ENCODE data around the gene NF2.

NF2 gene

GRCh38 chr22:29668673-29669072 lies 65.2 kb downstream of the NF2 start:
- Histone ChIP-seq H3K27me3 (ENCODE audit: control insufficient read depth, insufficient read depth, low read length) (no peaks in the 10 kb centered on the region), H3K4me3 (ENCODE audit: low read depth, low read length) (no peak overlapping the region), H3K9me3 (ENCODE audit: control insufficient read depth, insufficient read depth, low read length) (no peaks in the 10 kb centered on the region), H3K4me1 (ENCODE audit: control insufficient read depth, insufficient read depth, low read length) (no peaks in the 10 kb centered on the region), H3K9ac (ENCODE audit: low read depth, low read length) (no peak overlapping the region), H3K27ac (ENCODE audit: low read depth, low read length) (no peak overlapping the region), H3K36me3 (ENCODE audit: control insufficient read depth, insufficient read depth, low read length) (peaks cover 54% of the 10 kb centered on the region)

- peaks cover 62% of the 10 kb centered on the region for H3K36me3 ChIP-seq (ENCODE audit: control insufficient read depth, insufficient read depth, low read length)
- no peak overlapping the region for H3K4me3 ChIP-seq (ENCODE audit: low read depth, low read length)
- no peak overlapping the region for H3K27ac ChIP-seq (ENCODE audit: low read depth, low read length)
- no peaks in the 10 kb centered on the region for H3K27me3 ChIP-seq (ENCODE audit: control insufficient read depth, insufficient read depth, low read length)
- no peaks in the 10 kb centered on the region for H3K4me1 ChIP-seq (ENCODE audit: control insufficient read depth, insufficient read depth, low read length)
- no peak overlapping the region for H3K9ac ChIP-seq (ENCODE audit: low read depth, low read length)
- H3K9me3 ChIP-seq (ENCODE audit: control insufficient read depth, insufficient read depth, low read length) = no peaks in the 10 kb centered on the region
These were observed 67.2 kb downstream of the NF2 start for GRCh38 chr22:29670626-29671025.

GRCh38 chr22:29673361-29674066 lies 70.1 kb downstream of the NF2 start:
- H3K9ac ChIP-seq (ENCODE audit: low read depth, low read length) = no peak overlapping the region
- no peaks in the 10 kb centered on the region for H3K27me3 ChIP-seq (ENCODE audit: control insufficient read depth, insufficient read depth, low read length)
- peaks cover 80% of the 10 kb centered on the region for H3K36me3 ChIP-seq (ENCODE audit: control insufficient read depth, insufficient read depth, low read length)
- H3K9me3 ChIP-seq (ENCODE audit: control insufficient read depth, insufficient read depth, low read length) = no peaks in the 10 kb centered on the region
- no peaks in the 10 kb centered on the region for H3K4me1 ChIP-seq (ENCODE audit: control insufficient read depth, insufficient read depth, low read length)
- H3K4me3 ChIP-seq (ENCODE audit: low read depth, low read length) = no peak overlapping the region
- H3K27ac ChIP-seq (ENCODE audit: low read depth, low read length) = no peak overlapping the region

- no peaks in the 10 kb centered on the region for H3K4me1 ChIP-seq (ENCODE audit: control insufficient read depth, insufficient read depth, low read length)
- no peaks in the 10 kb centered on the region for H3K27me3 ChIP-seq (ENCODE audit: control insufficient read depth, insufficient read depth, low read length)
- H3K9ac ChIP-seq (ENCODE audit: low read depth, low read length) = no peak overlapping the region; the same call in 1 of the 2 replicates
- no peak overlapping the region for H3K4me3 ChIP-seq (ENCODE audit: low read depth, low read length)
- no peak overlapping the region for H3K27ac ChIP-seq (ENCODE audit: low read depth, low read length)
- no peaks in the 10 kb centered on the region for H3K9me3 ChIP-seq (ENCODE audit: control insufficient read depth, insufficient read depth, low read length)
- H3K36me3 ChIP-seq (ENCODE audit: control insufficient read depth, insufficient read depth, low read length) = peaks cover 80% of the 10 kb centered on the region
These were observed 70.7 kb downstream of the NF2 start for GRCh38 chr22:29674121-29674520.

- H3K27ac ChIP-seq (ENCODE audit: low read depth, low read length) = no peak overlapping the region
- H3K36me3 ChIP-seq (ENCODE audit: control insufficient read depth, insufficient read depth, low read length) = peaks cover 91% of the 10 kb centered on the region
- no peaks in the 10 kb centered on the region for H3K4me1 ChIP-seq (ENCODE audit: control insufficient read depth, insufficient read depth, low read length)
- no peak overlapping the region for H3K9ac ChIP-seq (ENCODE audit: low read depth, low read length)
- H3K27me3 ChIP-seq (ENCODE audit: control insufficient read depth, insufficient read depth, low read length) = no peaks in the 10 kb centered on the region
- H3K9me3 ChIP-seq (ENCODE audit: control insufficient read depth, insufficient read depth, low read length) = no peaks in the 10 kb centered on the region
- H3K4me3 ChIP-seq (ENCODE audit: low read depth, low read length) = no peak overlapping the region
These were observed 75.9 kb downstream of the NF2 start for GRCh38 chr22:29679316-29679715.

GRCh38 chr22:29683536-29683935 lies 80.1 kb downstream of the NF2 start:
- no peaks in the 10 kb centered on the region for H3K27me3 ChIP-seq (ENCODE audit: control insufficient read depth, insufficient read depth, low read length)
- no peak overlapping the region for H3K9ac ChIP-seq (ENCODE audit: low read depth, low read length)
- no peaks in the 10 kb centered on the region for H3K9me3 ChIP-seq (ENCODE audit: control insufficient read depth, insufficient read depth, low read length)
- no peak overlapping the region for H3K27ac ChIP-seq (ENCODE audit: low read depth, low read length)
- H3K36me3 ChIP-seq (ENCODE audit: control insufficient read depth, insufficient read depth, low read length) = peaks cover 66% of the 10 kb centered on the region
- H3K4me1 ChIP-seq (ENCODE audit: control insufficient read depth, insufficient read depth, low read length) = peaks cover 4% of the 10 kb centered on the region; the same call in 1 of the 2 replicates
- H3K4me3 ChIP-seq (ENCODE audit: low read depth, low read length) = no peak overlapping the region

- Histone ChIP-seq H3K4me3 (ENCODE audit: low read depth, low read length) (no peak overlapping the region), H3K36me3 (ENCODE audit: control insufficient read depth, insufficient read depth, low read length) (peaks cover 59% of the 10 kb centered on the region), H3K9me3 (ENCODE audit: control insufficient read depth, insufficient read depth, low read length) (no peaks in the 10 kb centered on the region), H3K9ac (ENCODE audit: low read depth, low read length) (no peak overlapping the region), H3K27ac (ENCODE audit: low read depth, low read length) (no peak overlapping the region), H3K27me3 (ENCODE audit: control insufficient read depth, insufficient read depth, low read length) (no peaks in the 10 kb centered on the region), H3K4me1 (ENCODE audit: control insufficient read depth, insufficient read depth, low read length) (peaks cover 8% of the 10 kb centered on the region)
These were observed 80.8 kb downstream of the NF2 start for GRCh38 chr22:29684244-29684643.

GRCh38 chr22:29689206-29689879 lies 85.9 kb downstream of the NF2 start:
- Histone ChIP-seq H3K27me3 (ENCODE audit: control insufficient read depth, insufficient read depth, low read length) (no peaks in the 10 kb centered on the region), H3K36me3 (ENCODE audit: control insufficient read depth, insufficient read depth, low read length) (peaks cover 15% of the 10 kb centered on the region; the same call in 1 of the 2 replicates), H3K9me3 (ENCODE audit: control insufficient read depth, insufficient read depth, low read length) (no peaks in the 10 kb centered on the region), H3K27ac (ENCODE audit: low read depth, low read length) (peak overlapping the region; percentile 6), H3K9ac (ENCODE audit: low read depth, low read length) (no peak overlapping the region), H3K4me3 (ENCODE audit: low read depth, low read length) (no peak overlapping the region), H3K4me1 (ENCODE audit: control insufficient read depth, insufficient read depth, low read length) (peaks cover 47% of the 10 kb centered on the region)

GRCh38 chr22:29689880-29690213 lies 86.4 kb downstream of the NF2 start:
- Histone ChIP-seq H3K27me3 (ENCODE audit: control insufficient read depth, insufficient read depth, low read length) (no peaks in the 10 kb centered on the region), H3K27ac (ENCODE audit: low read depth, low read length) (peak overlapping the region; percentile 6), H3K9me3 (ENCODE audit: control insufficient read depth, insufficient read depth, low read length) (no peaks in the 10 kb centered on the region), H3K4me3 (ENCODE audit: low read depth, low read length) (no peak overlapping the region), H3K36me3 (ENCODE audit: control insufficient read depth, insufficient read depth, low read length) (peaks cover 10% of the 10 kb centered on the region; the same call in 1 of the 2 replicates), H3K4me1 (ENCODE audit: control insufficient read depth, insufficient read depth, low read length) (peaks cover 47% of the 10 kb centered on the region), H3K9ac (ENCODE audit: low read depth, low read length) (no peak overlapping the region)

- no peak overlapping the region for H3K9ac ChIP-seq (ENCODE audit: low read depth, low read length)
- H3K27ac ChIP-seq (ENCODE audit: low read depth, low read length) = no peak overlapping the region
- no peak overlapping the region for H3K4me3 ChIP-seq (ENCODE audit: low read depth, low read length)
- no peaks in the 10 kb centered on the region for H3K9me3 ChIP-seq (ENCODE audit: control insufficient read depth, insufficient read depth, low read length)
- H3K27me3 ChIP-seq (ENCODE audit: control insufficient read depth, insufficient read depth, low read length) = no peaks in the 10 kb centered on the region
- H3K36me3 ChIP-seq (ENCODE audit: control insufficient read depth, insufficient read depth, low read length) = peaks cover 11% of the 10 kb centered on the region; the same call in 1 of the 2 replicates
- peaks cover 47% of the 10 kb centered on the region for H3K4me1 ChIP-seq (ENCODE audit: control insufficient read depth, insufficient read depth, low read length)
These were observed 87.0 kb downstream of the NF2 start for GRCh38 chr22:29690476-29690875.

GRCh38 chr22:29691636-29692326 lies 88.3 kb downstream of the NF2 start:
- Histone ChIP-seq H3K27ac (ENCODE audit: low read depth, low read length) (peak overlapping the region; percentile 45), H3K4me1 (ENCODE audit: control insufficient read depth, insufficient read depth, low read length) (peaks cover 47% of the 10 kb centered on the region), H3K36me3 (ENCODE audit: control insufficient read depth, insufficient read depth, low read length) (peaks cover 12% of the 10 kb centered on the region; the same call in 1 of the 2 replicates), H3K9me3 (ENCODE audit: control insufficient read depth, insufficient read depth, low read length) (no peaks in the 10 kb centered on the region), H3K9ac (ENCODE audit: low read depth, low read length) (no peak overlapping the region), H3K27me3 (ENCODE audit: control insufficient read depth, insufficient read depth, low read length) (no peaks in the 10 kb centered on the region), H3K4me3 (ENCODE audit: low read depth, low read length) (0 out of 2 replicates have a peak overlapping the region, but pooled peaks have one; percentile 3)

Data from HUES48 (cell line).